ENCODE data around the gene FRS2.

DNA sequence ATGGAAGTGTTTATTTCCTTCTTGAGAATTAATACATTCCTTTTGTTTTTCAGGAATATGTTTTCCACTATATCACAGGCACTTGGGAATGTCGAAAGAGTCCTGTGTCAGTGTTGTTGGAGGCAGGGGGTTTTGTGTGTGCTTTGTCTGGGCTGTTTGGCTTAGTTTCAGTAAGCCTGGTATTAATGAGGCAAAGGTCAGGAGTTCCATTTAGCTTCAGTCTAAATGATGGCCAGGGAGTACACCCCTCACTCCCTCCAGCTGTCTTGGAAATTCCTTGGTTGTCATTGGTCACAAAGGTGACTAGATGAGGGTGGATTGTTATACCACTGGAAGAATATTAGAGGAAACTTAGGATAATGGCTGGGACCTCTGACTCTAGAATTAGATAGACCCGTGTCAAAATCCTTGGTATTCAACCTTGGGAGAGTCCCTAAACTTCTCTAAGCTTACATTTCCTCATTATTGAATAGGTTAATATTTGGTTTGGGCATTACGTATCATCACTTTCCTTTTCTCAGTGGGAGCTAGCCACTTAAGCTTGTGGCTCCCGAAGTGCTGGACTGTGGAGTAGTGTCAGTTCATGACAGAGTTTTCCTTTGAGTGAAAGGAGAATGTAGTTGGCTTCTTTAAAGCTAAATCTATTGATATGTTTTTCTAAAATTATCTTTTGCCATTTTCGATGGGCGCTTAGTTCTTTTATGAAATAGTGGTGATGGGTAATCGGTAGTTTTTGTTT, 5.2 kb downstream of the FRS2 start:
- TF ChIP-seq, protein P1, sequence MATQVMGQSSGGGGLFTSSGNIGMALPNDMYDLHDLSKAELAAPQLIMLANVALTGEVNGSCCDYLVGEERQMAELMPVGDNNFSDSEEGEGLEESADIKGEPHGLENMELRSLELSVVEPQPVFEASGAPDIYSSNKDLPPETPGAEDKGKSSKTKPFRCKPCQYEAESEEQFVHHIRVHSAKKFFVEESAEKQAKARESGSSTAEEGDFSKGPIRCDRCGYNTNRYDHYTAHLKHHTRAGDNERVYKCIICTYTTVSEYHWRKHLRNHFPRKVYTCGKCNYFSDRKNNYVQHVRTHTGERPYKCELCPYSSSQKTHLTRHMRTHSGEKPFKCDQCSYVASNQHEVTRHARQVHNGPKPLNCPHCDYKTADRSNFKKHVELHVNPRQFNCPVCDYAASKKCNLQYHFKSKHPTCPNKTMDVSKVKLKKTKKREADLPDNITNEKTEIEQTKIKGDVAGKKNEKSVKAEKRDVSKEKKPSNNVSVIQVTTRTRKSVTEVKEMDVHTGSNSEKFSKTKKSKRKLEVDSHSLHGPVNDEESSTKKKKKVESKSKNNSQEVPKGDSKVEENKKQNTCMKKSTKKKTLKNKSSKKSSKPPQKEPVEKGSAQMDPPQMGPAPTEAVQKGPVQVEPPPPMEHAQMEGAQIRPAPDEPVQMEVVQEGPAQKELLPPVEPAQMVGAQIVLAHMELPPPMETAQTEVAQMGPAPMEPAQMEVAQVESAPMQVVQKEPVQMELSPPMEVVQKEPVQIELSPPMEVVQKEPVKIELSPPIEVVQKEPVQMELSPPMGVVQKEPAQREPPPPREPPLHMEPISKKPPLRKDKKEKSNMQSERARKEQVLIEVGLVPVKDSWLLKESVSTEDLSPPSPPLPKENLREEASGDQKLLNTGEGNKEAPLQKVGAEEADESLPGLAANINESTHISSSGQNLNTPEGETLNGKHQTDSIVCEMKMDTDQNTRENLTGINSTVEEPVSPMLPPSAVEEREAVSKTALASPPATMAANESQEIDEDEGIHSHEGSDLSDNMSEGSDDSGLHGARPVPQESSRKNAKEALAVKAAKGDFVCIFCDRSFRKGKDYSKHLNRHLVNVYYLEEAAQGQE (IDR thresholded peaks at IDR 0.05; ENCODE audit: insufficient read depth in 1 of 2, low read depth in 2 of 2, low read length in 2 of 2) = no peak
- TF ChIP-seq POLR2AphosphoS5 (IDR thresholded peaks at IDR 0.05; ENCODE audit: low read depth, low read length) (no peak), SIN3A (IDR thresholded peaks at IDR 0.05; ENCODE audit: borderline replicate concordance, insufficient read depth, low read length) (no peak), TAF1 (IDR thresholded peaks at IDR 0.05; ENCODE audit: borderline replicate concordance, insufficient read depth, low read length) (no peak), FOXP2 (optimal IDR thresholded peaks at IDR 0.05; ENCODE audit: borderline replicate concordance, extremely low read depth, extremely low read length, insufficient read depth) (no peak)

Data from PFSK-1 (cell line).